Stimulated activated CD4-positive, alpha-beta T cell treated with anti-CD3 and anti-CD28 coated beads, Interleukin-12 subunit alpha, Interleukin-12 subunit beta, amount 100 ng/mL, for 48 hours (primary cell): ENCODE data around the gene JMJD8.

Experiments used
- DNase-seq, 3 donors: peaks; one replicate each; pipeline ENCODE4 v3.0.0-alpha.2; 2020; ENCODE audit warnings: low read depth in 2 of 3, low spot score in 1 of 3

The JMJD8 gene

DNA sequence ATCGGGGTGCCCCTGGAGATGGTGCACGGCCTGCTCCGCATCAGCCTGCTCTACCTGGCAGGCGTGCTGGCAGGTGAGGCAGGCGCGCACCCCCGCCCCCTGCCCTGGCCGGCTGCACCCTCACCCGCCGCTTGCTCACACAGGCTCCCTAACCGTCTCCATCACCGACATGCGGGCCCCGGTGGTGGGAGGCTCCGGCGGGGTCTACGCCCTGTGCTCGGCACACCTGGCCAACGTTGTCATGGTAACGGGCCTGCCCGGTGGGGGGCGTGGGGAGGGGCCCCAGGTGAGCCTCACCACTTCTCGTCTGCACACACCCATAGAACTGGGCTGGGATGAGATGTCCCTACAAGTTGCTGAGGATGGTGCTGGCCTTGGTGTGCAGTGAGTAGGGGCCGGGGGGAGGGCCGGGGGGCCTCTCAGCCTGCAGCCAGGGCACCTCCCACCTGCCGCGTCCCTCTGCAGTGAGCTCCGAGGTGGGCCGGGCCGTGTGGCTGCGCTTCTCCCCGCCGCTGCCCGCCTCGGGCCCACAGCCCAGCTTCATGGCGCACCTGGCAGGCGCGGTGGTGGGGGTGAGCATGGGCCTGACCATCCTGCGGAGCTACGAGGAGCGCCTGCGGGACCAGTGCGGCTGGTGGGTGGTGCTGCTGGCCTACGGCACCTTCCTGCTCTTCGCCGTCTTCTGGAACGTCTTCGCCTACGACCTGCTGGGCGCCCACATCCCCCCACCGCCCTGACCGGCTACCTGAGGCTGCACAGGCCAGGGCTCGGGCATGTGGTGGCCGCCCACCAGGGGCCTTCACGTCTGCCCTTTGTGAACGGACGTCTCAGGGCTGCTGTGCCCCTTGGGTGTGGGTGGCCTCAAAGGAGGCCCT, 6.6 kb downstream of the JMJD8 start:
- DNase-seq, result no peak

DNA sequence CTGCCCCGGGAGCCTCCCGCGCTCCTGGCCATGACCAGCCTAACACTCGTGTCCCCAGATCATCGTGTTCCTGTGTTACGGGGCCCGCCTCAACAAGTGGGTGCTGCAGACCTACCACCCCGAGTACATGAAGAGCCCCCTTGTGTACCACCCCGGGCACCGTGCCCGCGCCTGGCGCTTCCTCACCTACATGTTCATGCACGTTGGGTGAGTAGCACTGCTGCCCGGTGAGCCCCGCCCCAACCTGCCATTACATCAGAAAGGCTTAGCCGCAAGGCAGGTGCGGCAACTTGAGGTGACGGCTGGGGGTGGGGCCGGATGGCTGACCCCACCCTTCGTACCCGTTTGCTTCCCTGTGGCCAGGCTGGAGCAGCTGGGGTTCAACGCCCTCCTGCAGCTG, 7.2 kb downstream of the JMJD8 start:
- no peak for DNase-seq

GRCh38 chr16:676565-676902, 7.6 kb downstream of the JMJD8 start:
- DNase-seq, result no peak

DNA sequence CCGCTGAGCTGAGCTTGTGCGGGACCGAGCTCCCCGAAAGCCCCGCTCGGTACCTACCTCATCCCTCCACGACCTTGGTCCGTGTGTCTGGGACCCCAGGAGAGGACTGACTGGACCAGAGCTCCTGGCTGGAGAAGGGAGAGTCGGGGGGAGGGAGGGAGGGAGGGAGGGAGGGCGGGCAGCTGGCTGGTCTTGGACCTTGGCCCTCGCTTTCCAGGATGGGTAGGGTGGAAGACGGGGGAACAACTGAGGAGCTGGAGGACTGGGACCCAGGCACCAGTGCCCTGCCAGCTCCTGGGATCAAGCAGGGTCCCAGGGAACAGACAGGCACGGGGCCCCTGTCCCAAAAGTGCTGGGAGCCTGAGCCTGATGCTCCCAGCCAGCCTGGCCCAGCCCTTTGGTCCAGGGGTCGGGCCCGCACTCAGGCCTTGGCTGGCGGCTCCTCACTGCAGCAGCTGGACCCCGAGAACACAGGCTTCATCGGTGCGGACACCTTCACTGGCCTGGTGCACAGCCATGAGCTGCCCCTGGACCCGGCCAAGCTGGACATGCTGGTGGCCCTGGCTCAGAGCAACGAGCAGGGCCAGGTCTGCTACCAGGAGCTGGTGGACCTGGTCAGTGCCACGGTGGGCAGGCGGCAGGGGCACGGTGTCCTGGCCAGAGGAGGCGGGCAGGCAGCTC, 8.1 kb downstream of the JMJD8 start:
- DNase-seq, result no peak

DNA sequence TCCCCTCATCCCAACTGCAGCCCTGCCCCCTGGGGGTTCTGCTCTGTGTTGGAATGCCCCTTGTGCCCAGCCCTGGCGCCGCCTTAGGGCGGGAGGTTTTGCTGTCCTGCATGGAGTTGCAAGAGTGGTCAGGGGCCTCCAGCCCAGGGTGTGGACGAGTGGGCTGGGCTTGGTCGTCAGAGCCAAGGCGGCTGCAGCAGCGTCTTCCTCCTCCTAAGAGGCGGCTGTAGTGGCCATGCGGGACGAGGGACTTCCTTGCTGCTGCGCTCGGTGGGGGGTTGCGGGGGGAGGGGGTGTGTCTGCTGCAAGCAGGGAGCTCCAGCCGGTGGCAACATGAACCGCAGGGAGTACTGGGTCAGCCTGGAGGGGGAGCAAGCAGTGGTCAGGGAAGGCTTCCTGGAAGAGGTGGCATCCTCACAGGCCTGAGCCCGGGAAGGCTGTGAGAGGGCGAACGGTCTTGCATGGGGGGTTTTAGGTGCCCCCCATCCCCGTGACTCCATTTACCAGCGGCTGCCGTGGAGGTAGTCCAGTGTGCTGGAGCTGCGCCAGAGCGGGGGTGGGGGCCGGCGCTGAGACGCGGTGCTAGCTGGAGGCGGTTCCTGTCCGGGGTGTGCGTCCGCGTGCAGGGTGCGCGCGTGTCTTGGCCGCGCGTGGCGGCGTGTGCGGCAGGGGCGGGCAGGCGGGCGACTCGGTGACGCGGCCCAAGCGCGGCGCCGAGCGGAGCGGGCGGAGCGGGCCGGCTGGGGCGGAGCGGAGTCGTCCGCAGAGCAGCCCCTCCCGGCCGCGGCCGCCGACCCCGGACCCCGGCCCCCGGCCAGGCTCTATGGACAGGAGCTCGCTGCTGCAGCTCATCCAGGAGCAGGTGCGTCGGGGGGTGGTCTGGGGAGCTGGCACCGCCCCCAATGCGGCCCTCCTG, 8.9 kb downstream of the JMJD8 start, which contains the start of gene RHBDL1:
Gene RHBDL1, plus strand, starts transcription at position 704 of the 916 bp plus-strand sequence. Its CDS starts 120 bp downstream, at position 824.
- DNase-seq, result no peak

GRCh38 chr16:674214-674881, 9.8 kb downstream of the JMJD8 start:
- no peak for DNase-seq

DNA sequence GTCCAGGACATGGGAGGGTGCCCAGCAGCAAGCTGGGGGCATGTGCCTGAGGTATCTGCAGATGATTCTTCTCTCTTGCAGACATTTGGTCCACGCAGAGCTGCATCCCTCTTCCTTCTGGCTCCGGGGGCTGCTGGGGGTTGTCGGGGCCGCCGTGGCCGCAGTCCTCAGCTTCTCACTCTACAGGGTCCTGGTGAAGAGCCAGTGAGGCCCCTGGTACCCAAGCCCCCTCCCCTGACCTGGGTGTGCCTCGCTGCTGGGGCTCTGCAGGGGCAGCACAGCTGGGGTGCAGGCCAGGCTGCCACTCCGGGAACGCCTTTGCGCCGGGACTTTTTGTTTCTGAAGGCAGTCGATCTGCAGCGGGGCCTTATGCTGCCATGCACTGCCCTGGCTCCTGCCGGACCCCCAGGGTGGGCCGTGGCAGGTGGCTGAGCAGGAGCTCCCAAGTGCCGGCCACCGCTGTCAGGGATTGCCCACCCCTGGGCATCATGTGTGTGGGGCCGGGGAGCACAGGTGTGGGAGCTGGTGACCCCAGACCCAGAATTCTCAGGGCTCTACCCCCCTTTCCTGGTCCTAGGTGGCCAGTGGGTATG, 10.6 kb downstream of the JMJD8 start:
- DNase-seq, result no peak

- no peak for DNase-seq
These were observed 11.3 kb downstream of the JMJD8 start for GRCh38 chr16:672851-673250.

DNA sequence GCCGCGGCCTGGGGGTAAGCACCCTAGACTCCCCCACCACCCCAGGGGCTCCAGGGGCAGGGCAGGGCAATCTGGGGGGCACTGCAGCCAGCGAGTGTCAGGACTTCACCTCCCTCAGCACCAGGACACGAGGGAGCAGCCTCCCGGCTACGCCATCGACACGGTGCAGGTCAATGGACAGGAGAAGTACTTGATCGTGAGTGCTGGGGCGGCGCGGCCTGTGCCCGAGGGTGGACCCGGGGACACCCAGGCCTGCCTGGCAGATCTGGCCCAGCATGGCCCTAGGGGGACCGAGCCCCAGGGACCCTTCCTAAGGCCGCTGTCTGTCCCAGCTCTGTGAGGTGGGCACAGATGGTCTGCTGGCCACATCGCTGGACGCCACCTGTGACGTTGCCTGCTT, 11.8 kb downstream of the JMJD8 start:
- no peak for DNase-seq

GRCh38 chr16:671353-672131, 12.6 kb downstream of the JMJD8 start:
- DNase-seq, result no peak

DNA sequence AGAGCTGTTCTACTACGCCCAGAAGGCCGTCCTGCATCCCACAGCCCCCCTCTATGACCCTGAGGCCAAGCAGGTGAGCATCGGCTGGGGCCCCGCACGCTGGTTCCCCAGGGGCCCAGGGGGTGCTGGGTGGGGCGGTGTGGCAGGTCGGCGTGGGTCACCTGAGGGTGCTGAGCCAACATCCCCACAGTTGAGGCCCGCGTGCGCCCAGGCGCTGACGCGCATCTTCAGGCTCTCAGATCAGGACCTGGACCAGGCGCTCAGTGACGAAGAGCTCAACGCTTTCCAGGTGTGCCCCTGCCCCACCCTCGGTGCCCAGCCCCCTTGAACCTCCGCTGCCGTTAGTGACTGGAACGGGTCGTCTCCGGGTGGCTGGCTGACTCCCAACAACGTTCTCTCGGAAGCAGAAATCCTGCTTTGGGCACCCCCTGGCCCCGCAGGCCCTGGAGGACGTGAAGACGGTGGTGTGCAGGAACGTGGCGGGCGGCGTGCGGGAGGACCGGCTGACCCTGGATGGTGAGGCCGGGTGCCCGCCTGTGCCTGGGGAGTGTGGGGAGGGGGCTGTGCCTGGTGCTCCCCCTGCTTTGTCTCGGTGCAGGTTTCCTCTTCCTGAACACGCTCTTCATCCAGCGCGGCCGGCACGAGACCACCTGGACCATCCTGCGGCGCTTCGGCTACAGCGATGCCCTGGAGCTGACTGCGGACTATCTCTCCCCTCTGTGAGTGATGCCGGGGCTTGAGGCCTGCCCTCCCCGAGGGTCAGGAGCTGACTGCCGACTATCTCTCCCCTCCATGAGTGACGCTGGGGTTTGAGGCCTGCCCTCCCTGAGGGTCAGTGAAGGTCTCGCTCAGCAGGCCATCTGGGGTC, 13.4 kb downstream of the JMJD8 start:
- no peak for DNase-seq

DNA sequence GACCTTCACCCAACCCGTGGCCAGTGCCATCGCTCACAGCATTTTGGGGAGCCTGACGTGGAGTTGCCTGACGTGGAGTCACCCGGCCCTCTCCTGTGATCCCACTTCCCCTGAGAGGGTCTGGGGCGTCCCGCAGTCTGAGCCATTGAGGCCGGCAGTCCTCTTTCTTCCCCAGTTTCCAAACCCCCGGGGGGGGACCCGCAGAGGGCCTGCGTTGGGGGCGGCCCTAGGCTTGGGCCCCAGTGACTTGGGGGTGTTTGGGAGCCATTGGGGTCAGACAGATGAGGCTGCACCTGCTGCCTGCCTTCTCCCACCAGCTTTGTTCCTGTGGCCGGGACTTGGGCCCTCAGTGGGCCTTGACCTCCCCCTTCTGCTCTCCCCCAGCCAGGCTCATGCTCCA, 14.5 kb downstream of the JMJD8 start:
- no peak for DNase-seq

- no peak for DNase-seq
These were observed 15.5 kb downstream of the JMJD8 start for GRCh38 chr16:668519-669171.

- peak; percentile 85 to 94 (median 87) for DNase-seq
These were observed 16.2 kb downstream of the JMJD8 start, which contains the start of gene RHOT2 for GRCh38 chr16:667780-668518. RHOT2 (plus strand) TSS chr16:668132; CDS start chr16:668200, 68 bp downstream.

DNA sequence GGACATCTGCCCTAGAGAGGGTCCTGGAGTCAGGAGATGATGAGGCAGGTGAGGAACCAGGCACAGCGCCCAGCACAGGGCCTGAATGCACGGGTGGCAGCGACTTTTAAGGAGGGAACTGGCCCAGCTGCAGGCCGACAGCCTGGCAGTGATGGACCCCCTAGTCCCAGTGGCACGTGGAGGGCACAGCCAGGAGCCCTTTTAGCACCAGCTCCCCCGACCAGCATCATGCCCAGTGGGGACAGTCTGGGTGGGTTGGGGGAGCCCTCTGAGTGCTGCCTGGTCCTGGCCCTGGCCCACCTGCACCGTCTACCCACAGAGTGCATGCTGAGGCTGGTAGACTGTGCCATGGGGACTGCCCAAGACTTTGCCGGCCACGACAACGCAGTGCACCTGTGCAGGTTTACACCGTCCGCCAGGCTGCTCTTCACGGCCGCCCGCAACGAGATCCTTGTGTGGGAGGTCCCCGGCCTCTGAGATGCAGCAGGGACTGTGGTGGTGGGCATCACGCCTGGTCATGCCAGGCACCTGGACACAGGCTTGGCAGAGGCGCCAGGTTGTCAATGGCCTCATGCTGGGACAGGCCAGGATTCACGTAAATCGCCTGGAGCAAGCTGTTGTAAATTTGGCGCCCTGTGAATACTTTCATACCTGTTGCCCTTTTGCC, 16.9 kb downstream of the JMJD8 start:
- DNase-seq, result no peak

- DNase-seq, result no peak
These were observed 17.6 kb downstream of the JMJD8 start for GRCh38 chr16:666572-666971.

GRCh38 chr16:662597-662996, 21.5 kb downstream of the JMJD8 start:
- DNase-seq, result no peak
